Endodermal cell (in vitro differentiated cells): ENCODE measurements around the gene SLX9. TPM values are rescaled to one million over a fixed set of nuclear protein-coding genes. Genes with fewer than 3 reads are reported as not detected.
A peak's percentile ranks its signal among the peaks of the same experiment; 100 is the strongest.

Source experiments
- DNase-seq: peaks from one replicate; pipeline ENCODE4 v3.0.0-alpha.2; 2017
- H3K27ac ChIP-seq: 2 replicates; pipeline ENCODE4 v1.5.1; 2013; ENCODE audit warnings: mild to moderate bottlenecking, low read depth, low read length, moderate library complexity
- H3K27me3 ChIP-seq: 2 replicates; pipeline ENCODE4 v1.6.1; 2013; ENCODE audit warnings: mild to moderate bottlenecking, low read length, moderate library complexity; ENCODE audit not compliant: insufficient read depth, control insufficient read depth, poor library complexity, severe bottlenecking
- H3K36me3 ChIP-seq: 2 replicates; pipeline ENCODE4 v1.7.0; 2013; ENCODE audit warnings: mild to moderate bottlenecking, low read length, moderate library complexity; ENCODE audit not compliant: control insufficient read depth, insufficient read depth
- H3K4me1 ChIP-seq: one replicate; pipeline ENCODE4 v1.7.0; 2013; ENCODE audit warnings: low read length; ENCODE audit not compliant: control insufficient read depth, insufficient read depth
- H3K4me3 ChIP-seq: 2 replicates; pipeline ENCODE4 v1.5.1; 2013; ENCODE audit warnings: mild to moderate bottlenecking, low read length, moderate library complexity
- H3K9ac ChIP-seq: 2 replicates; pipeline ENCODE4 v1.6.1; 2013; ENCODE audit warnings: mild to moderate bottlenecking, low read length, moderate library complexity; ENCODE audit not compliant: poor library complexity, severe bottlenecking; ENCODE audit errors: extremely low read depth
- H3K9me3 ChIP-seq: 2 replicates; pipeline ENCODE4 v1.6.1; 2013; ENCODE audit warnings: mild to moderate bottlenecking, low read length, moderate library complexity; ENCODE audit not compliant: control insufficient read depth
- H3K27ac Mint-ChIP-seq: 2 replicates; pipeline ENCODE4 v1.8.0; 2020; ENCODE audit warnings: mixed read lengths
- H3K27me3 Mint-ChIP-seq: 2 replicates; pipeline ENCODE4 v1.8.0; 2021; ENCODE audit warnings: mild to moderate bottlenecking, mixed read lengths; ENCODE audit not compliant: insufficient read depth
- H3K36me3 Mint-ChIP-seq: 2 replicates; pipeline ENCODE4 v1.8.0; 2020; ENCODE audit warnings: low read depth, mixed read lengths
- H3K4me1 Mint-ChIP-seq: 2 replicates; pipeline ENCODE4 v1.8.0; 2020; ENCODE audit warnings: mixed read lengths
- H3K4me3 Mint-ChIP-seq: 2 replicates; pipeline ENCODE4 v1.8.0; 2020; ENCODE audit warnings: mild to moderate bottlenecking, moderate library complexity, mixed read lengths
- H3K9me3 Mint-ChIP-seq: 2 replicates; pipeline ENCODE4 v1.8.0; 2020; ENCODE audit warnings: mild to moderate bottlenecking, mixed read lengths
- CTCF ChIP-seq: fragments of 200-600 bp; sonication (generic); conservative IDR thresholded peaks from 2 replicates; pipeline ENCODE4 v1.5.0; 2021; ENCODE audit warnings: antibody characterized with exemption, mild to moderate bottlenecking
- WGBS, 2 experiments: methylation state at CpG; one replicate each; pipeline versions ENCODE4 v1.1.5 to v1.1.7; 2013; ENCODE audit warnings: missing lambda C conversion rate in 2 of 2, mixed read lengths in 1 of 2; ENCODE audit not compliant: insufficient coverage in 1 of 2, insufficient read length in 1 of 2; 5-methylcytosine and 5-hydroxymethylcytosine counted together
- total RNA-seq, 2 donors: library from RNA; stranded (reverse); fragmentation: NEBNext Ultra II Directional in 1 of 2; extraction: Animal tissue kit (Norgen Biotek cat#: 25700) in 1 of 2; gene quantifications; 2 replicates in 1 of 2; 3 replicates in 1 of 2; pipeline ENCODE4 v1.2.1, GENCODE V29; 2021

The SLX9 gene
- total RNA-seq, 2 donors from 2014 or later, result 38.0 to 48.9 TPM

GRCh38 chr21:44984792-44985440 is 45.1 kb downstream of the SLX9 start:
- WGBS, 2 experiments, result 85 to 86% methylated on average over 12 to 26 of the region's 26 CpGs
- Mint-ChIP-seq H3K27ac (no peak overlapping the region), H3K27me3 (no peaks in the 10 kb centered on the region), H3K9me3 (no peaks in the 10 kb centered on the region), H3K4me3 (no peak overlapping the region), H3K36me3 (no peaks in the 10 kb centered on the region), H3K4me1 (no peaks in the 10 kb centered on the region)
- Histone ChIP-seq H3K27me3 (no peaks in the 10 kb centered on the region), H3K4me1 (no peaks in the 10 kb centered on the region), H3K4me3 (no peak overlapping the region), H3K36me3 (no peaks in the 10 kb centered on the region), H3K27ac (no peak overlapping the region), H3K9ac (no peak overlapping the region), H3K9me3 (no peaks in the 10 kb centered on the region)
- DNase-seq, result peak; percentile 79
- no peak for TF ChIP-seq CTCF

- H3K36me3 Mint-ChIP-seq, result no peaks in the 10 kb centered on the region
- Histone ChIP-seq H3K27ac (no peak overlapping the region), H3K9ac (no peak overlapping the region), H3K4me1 (no peaks in the 10 kb centered on the region), H3K36me3 (no peaks in the 10 kb centered on the region), H3K27me3 (no peaks in the 10 kb centered on the region), H3K9me3 (no peaks in the 10 kb centered on the region), H3K4me3 (no peak overlapping the region)
- DNase-seq, result peak; percentile 34
- no peak overlapping the region for H3K4me3 Mint-ChIP-seq
- 74 to 83% methylated on average over 10 to 26 of the region's 26 CpGs for WGBS, 2 experiments
- H3K9me3 Mint-ChIP-seq, result no peaks in the 10 kb centered on the region
- no peaks in the 10 kb centered on the region for H3K27me3 Mint-ChIP-seq
- H3K27ac Mint-ChIP-seq, result no peak overlapping the region
- no peaks in the 10 kb centered on the region for H3K4me1 Mint-ChIP-seq
- no peak for TF ChIP-seq CTCF
These were observed 45.9 kb downstream of the SLX9 start for GRCh38 chr21:44985441-44986401.

DNA sequence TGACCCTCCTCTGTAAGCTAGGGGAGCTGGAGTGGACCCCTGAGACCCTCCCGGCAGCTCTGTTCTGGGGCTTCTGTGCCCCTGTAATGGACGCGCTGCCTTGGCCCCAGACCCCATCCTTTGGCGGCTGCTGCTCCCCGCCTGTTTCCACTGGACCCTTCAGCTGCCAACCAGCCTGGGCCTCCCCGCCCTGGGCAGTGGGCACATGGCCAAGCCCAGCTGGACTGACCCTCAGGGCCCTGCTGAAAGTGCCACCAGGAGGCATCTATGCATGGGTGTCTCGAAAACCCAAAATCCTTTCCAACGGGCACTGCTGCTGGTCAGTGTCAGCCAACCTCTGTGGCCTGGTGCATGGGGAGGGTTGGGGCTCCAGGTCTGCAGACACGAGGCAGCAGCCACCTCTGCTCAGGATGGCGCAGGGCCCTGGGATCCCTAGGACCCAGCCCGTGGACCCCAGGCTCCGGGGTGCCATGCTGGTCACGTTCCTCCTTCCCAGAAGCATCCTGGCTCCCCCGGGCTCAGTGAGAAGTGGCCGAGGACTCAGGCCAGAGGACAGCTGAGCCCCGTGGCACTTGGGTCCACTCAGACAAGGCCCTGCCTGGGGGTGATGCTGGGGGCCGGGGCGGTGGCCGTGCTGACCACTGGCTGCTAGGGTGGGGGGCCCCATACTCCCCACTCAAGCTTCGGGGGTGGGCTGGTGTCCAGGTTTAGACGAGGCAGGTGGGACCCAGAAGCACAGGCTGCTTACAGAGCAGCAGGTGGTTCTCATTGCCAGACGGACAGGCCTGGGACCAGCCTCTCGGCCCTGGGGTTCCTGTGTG is 46.9 kb downstream of the SLX9 start:
- H3K4me3 Mint-ChIP-seq, result no peak overlapping the region
- no peaks in the 10 kb centered on the region for H3K27me3 Mint-ChIP-seq
- TF ChIP-seq CTCF, result no peak
- H3K36me3 Mint-ChIP-seq, result no peaks in the 10 kb centered on the region
- no peaks in the 10 kb centered on the region for H3K9me3 Mint-ChIP-seq
- Histone ChIP-seq H3K9me3 (no peaks in the 10 kb centered on the region), H3K4me1 (no peaks in the 10 kb centered on the region), H3K4me3 (no peak overlapping the region), H3K27me3 (no peaks in the 10 kb centered on the region), H3K36me3 (no peaks in the 10 kb centered on the region), H3K27ac (no peak overlapping the region), H3K9ac (no peak overlapping the region)
- H3K27ac Mint-ChIP-seq, result no peak overlapping the region
- WGBS, 2 experiments, result 90 to 92% methylated on average over 18 to 23 of the region's 23 CpGs
- no peaks in the 10 kb centered on the region for H3K4me1 Mint-ChIP-seq
- peak; percentile 35 for DNase-seq
